CD4-positive, alpha-beta T cell treated with Interleukin-15 for 4 hours (primary cell): Measurements from ENCODE around the gene ATP2C2.
"Not testable (repeated sequence)": the region's sequence is repeated elsewhere in the genome, so short reads cannot be mapped to it uniquely, and the experiment has no call there.

Experiments
- DNase-seq: peaks from one replicate; pipeline ENCODE4 v3.0.0-alpha.2; 2020; ENCODE audit warnings: low spot score

Gene ATP2C2

DNA sequence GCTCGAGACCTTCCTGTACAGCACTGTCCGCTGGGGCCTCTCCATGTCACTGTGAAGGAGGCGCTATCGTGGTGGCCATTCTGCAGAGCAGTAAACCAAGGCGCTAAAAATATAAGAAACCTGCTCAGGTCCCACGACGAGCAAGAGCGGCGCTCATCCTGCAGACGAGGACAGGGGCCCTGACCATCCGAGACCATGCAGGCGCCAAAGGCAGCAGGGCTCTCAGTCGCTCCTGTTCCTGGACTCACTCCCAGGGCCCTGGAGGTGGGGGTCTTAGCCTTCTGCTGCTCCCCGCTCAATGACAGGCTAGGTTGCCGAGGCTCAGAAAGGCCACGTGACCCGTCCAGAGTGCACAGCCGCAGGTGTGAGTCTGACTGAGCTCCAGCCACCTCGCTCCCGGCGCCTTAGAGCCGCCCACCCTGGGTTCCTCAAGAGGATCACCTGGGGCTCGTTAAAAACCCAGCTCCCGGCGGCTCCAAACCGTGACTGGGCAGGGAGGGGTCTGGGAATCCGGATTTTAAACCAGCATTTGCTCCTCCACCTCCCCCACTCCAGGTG lies 509 bp upstream of the ATP2C2 start:
- no peak for DNase-seq

GRCh38 chr16:84369105-84369504 lies 767 bp downstream of the ATP2C2 start:
- no peak for DNase-seq

DNA sequence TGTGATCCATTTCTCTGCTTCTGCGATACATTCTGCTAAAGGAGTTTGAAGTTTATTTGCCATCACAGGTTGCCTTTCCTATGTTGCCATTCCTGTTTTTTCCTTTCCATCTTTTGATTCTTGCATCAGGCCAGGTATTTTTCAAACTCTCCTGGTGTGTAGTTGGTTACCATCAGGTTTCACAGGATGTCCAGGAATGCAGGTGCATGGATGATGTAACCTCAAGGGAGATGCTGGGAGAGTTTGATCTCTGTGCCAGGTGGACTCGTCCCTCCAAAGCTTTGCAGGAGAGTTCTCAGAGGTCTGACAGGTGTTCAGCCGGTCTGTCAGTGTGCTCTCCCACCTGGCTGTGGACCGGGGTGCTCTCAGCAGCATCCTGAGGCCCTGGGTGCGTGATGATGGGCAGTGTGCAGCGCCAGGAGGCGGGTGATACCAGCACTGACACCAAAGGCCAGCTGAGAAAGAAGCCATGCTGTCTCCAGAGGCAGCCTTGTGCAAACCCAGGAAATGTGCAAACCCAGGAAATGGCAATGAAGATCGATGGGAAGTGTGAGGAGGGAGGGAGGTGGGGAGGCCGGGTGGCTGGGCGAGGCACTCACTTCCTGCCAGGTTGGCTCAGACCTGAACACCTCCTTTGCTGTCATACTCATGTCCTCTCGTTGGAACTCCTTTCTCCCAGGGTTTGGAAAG lies 1.7 kb downstream of the ATP2C2 start:
- DNase-seq, result no peak

GRCh38 chr16:84370723-84371552 lies 2.6 kb downstream of the ATP2C2 start:
- DNase-seq, result no peak

- no peak for DNase-seq
These were observed 3.2 kb downstream of the ATP2C2 start for GRCh38 chr16:84371553-84371865.

- no peak for DNase-seq
These were observed 5.7 kb downstream of the ATP2C2 start for GRCh38 chr16:84373907-84374489.

DNA sequence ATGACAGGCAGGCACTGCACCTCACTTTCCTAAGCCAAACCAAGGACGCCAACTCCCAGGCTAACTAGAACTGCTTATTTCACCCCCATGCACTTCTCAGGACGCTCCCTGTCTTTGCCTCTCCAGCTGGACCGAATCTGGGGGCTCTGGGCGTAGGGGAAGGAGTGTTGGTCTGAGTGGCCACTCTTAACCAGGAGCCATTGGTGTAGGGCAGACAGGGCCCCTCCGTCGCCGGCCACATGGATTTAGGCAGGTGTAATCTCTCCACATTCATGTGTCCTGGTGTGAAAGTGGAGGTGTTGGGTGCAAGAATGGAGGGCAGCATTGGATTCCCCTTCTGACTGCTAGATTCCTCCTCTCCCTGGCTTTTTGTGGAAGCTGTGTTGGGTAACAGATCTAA lies 9.8 kb downstream of the ATP2C2 start:
- DNase-seq, result no peak

DNA sequence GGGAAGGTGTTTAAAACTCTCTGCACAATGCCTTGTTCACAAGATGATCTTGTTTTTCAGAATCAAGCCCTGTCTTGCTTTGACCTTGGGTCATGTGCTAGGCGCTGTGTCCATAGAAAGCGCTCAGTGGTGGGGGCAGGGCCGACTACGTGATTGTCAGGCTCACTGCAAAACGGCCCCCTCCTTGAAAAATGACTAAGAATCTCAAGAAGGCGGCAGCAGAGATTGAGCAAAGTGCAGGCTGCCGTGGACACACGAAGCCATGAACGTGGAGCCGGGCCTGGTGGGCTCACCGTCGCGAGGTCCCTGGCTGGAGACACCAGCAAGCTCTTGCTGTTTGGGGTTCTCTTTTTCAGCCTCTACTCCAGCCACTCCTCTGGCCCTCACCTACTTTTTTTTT lies 10.2 kb downstream of the ATP2C2 start:
- no peak for DNase-seq

GRCh38 chr16:84379008-84379708 lies 10.8 kb downstream of the ATP2C2 start:
- DNase-seq, result no peak

- DNase-seq, result no peak
These were observed 11.5 kb downstream of the ATP2C2 start for GRCh38 chr16:84379709-84380362.

DNA sequence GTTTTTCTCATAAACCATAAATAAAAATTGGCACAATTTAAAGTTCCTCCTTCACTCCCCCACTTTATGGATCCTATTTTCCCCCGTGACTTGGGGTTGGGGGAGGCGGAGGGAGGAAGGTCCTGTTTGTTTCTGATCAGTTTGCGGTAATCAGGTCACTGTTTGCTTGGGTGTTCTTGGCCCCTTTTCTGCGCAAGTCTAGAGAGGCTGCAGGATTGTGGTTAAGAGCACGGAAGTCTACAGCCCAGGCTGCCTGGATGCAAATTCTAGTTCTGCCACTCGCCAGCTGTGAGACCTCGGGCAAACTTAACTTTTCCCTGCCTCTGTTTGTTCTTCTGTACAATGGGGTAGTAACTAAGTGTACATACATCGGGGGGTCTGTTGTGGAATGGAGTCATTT lies 12.1 kb downstream of the ATP2C2 start:
- DNase-seq, result no peak

GRCh38 chr16:84382396-84382795 lies 14.1 kb downstream of the ATP2C2 start:
- no peak for DNase-seq

- no peak for DNase-seq
These were observed 14.8 kb downstream of the ATP2C2 start for GRCh38 chr16:84383106-84383505.

DNA sequence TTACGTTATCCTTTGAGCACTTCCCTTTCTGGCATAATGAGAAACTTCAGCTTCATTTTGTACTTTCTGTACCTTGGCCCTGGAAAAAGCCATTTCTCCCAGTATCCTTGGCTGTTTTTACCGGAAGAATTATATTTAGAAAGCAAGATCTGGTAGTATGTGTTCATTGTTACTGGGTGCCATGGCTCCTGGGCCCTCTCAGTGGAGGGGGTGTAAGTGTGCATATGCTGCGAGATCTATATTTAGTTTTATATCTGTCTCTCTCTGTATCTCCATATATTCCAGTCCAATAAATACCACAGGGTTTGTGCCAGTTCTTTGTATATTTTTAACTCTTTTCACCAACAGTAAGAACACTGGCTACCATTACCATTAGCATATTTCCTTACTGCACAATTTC lies 17.7 kb downstream of the ATP2C2 start:
- no peak for DNase-seq

DNA sequence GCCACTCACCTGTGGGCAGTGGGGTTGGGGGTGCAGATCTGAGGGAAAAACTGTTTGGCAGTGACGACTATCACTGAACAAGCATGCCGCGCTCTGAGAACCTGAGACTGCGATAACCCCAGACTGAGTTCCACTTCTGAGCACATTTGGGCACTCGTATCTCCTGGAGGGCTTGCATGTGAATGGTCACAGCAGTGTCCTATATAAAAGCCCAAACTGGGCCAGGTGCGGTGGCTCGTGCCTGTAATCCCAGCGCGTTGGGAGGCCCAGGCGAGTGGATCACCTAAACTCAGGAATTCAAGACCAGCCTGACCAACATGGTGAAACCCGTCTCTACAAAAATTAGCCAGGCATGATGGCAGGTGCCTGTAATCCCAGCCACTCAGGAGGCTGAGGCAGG lies 18.7 kb downstream of the ATP2C2 start:
- DNase-seq, result no peak

DNA sequence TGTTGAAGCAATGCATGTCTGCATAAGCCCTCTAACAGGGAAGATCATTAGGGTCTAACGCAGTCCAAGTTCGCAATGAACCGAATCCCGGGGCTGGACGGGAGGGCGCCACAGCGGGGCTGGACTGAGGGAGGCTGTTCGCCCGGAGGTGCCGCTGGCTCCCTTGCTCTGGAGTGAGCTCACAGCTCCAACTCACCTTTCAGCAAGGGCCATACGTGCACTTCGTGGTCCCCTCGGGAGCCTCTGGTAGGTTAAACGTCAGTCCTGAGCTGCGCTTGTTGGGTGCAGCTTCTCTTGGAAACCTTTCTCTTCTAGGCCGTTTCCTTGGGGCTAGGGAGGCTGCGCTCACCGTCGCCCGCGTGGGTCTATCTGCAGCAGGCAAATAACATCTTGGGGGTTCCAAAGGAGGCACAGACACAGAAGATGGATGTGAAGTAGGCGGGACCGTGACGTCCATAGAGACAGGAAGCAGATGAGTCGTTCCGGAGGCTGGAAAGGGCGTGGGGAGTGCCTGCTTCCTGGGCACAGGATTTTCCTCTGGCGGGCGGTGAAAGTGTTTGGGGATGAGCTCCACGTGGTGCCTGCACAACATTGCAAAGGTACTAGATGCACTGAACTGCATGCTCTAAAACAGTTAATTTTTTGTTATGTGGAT lies 21.9 kb downstream of the ATP2C2 start:
- DNase-seq, result no peak

- no peak for DNase-seq
These were observed 23.1 kb downstream of the ATP2C2 start for GRCh38 chr16:84391151-84392030.

- no peak for DNase-seq
These were observed 23.7 kb downstream of the ATP2C2 start for GRCh38 chr16:84392031-84392360.

GRCh38 chr16:84396082-84396481 lies 27.7 kb downstream of the ATP2C2 start:
- not testable (repeated sequence) for DNase-seq

DNA sequence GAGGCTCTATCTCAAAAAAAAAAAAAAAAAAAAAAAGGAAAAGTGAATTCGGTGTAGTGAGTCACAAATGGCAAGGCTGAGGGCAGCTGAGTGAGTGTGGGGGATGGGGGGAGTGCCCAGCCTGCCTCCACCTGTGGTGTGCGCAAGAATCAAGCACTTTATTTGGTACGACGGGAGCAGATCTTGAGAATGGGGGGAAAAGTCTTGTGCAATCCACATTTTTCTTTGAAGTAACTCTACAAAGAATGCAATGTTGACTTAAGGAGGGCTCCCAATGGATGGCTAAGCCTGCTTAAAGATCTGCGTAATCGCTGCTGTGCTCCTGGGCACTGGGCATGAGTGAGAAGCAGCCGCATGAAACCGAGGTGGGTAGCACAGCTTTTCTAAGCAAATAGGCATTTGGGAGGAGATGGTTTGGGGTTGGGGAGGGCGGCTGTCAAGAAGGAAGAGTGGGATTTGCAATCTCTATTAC lies 28.2 kb downstream of the ATP2C2 start:
- DNase-seq, result no peak
